ENCODE results near the gene TPRKB. TPM values are rescaled to one million over a fixed set of nuclear protein-coding genes. Genes with fewer than 3 reads are reported as not detected.

TPRKB gene
- total and polyA plus RNA-seq, 9 of the 15 experiments (the other 6 are each of a cell fraction or from before 2014, with no cell fraction given): 55.6 to 250 (median 112) TPM

GRCh38 chr2:73716543-73717250, 20.4 kb downstream of the TPRKB start (continued):
- 0 out of 2 replicates have a peak, but pooled peaks have one; percentile 17 for TF ChIP-seq ESRRA (IDR thresholded peaks at IDR 0.05; ENCODE audit: borderline replicate concordance, low read depth)
- TF ChIP-seq MYC (IDR thresholded peaks at IDR 0.05; ENCODE audit: low read depth, low read length): peak; percentile 76
- TF ChIP-seq MYC (CRISPR knock-in tag; IDR thresholded peaks at IDR 0.05; ENCODE audit: borderline replicate concordance, low read depth): no peak
- TF ChIP-seq ZNF217 (CRISPR knock-in tag; IDR thresholded peaks at IDR 0.05): no peak
- no peak for TF ChIP-seq TCF7L2 (IDR thresholded peaks at IDR 0.05; ENCODE audit: low read depth, low read length)
- no peak for TF ChIP-seq SMARCA5 (IDR thresholded peaks at IDR 0.05)
- TF ChIP-seq EP400 (IDR thresholded peaks at IDR 0.05): peak; percentile 47; the same call in 1 of the 2 replicates
- TF ChIP-seq PHF8 (IDR thresholded peaks at IDR 0.05; ENCODE audit: borderline replicate concordance, low read length): no peak
- TF ChIP-seq EP300 (IDR thresholded peaks at IDR 0.05; ENCODE audit: low read length): 0 out of 2 replicates have a peak, but pooled peaks have one; percentile 14
- TF ChIP-seq ZBTB8A (IDR thresholded peaks at IDR 0.05; ENCODE audit: partially characterized antibody): no peak
- TF ChIP-seq MGA (IDR thresholded peaks at IDR 0.05): peak; percentile 56
- no peak for TF ChIP-seq RBM22 (IDR thresholded peaks at IDR 0.05; ENCODE audit: low read depth, low read length, poor library complexity, severe bottlenecking)
- TF ChIP-seq RBM39 (optimal IDR thresholded peaks at IDR 0.05; ENCODE audit: low read depth, low read length): no peak
- TF ChIP-seq NFRKB (IDR thresholded peaks at IDR 0.05; ENCODE audit: low read depth): peak; percentile 38; the same call in 1 of the 2 replicates
- TF ChIP-seq CBX3 (IDR thresholded peaks at IDR 0.05; ENCODE audit: borderline replicate concordance in 1 of 2, low read length in 2 of 2): peak in 1 of 2 experiments; percentile 64; a peak in 1 of 3 replicates
- TF ChIP-seq FOSL1 (tag; conservative IDR thresholded peaks at IDR 0.05): 0 out of 2 replicates have a peak, but pooled peaks have one; percentile 30
- TF ChIP-seq POLR2H (tag; IDR thresholded peaks at IDR 0.05; ENCODE audit: low read depth): peak; percentile 85

Measured in K562 (cell line).